ENCODE results near the gene KBTBD7.

KBTBD7 gene

DNA sequence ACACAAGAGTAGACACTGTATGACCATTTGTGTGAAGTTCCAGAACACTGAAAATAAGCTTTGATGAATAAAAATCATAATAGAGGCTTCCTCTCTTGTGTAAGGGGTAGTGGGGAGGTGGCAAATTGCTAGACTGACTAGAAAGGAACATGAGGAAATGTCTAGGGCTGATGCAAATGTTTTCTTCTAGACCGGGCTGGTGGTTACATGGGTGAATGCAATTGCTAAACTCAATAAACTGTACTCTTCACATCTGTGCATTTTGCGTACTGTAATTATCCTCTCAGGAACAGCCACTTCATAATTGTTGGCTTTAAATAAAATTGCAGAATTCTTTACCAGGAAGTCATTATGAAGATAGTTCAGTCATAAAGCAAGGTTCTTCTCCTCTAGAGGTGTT is 5.2 kb upstream of the KBTBD7 start:
- TF ChIP-seq, protein P1, sequence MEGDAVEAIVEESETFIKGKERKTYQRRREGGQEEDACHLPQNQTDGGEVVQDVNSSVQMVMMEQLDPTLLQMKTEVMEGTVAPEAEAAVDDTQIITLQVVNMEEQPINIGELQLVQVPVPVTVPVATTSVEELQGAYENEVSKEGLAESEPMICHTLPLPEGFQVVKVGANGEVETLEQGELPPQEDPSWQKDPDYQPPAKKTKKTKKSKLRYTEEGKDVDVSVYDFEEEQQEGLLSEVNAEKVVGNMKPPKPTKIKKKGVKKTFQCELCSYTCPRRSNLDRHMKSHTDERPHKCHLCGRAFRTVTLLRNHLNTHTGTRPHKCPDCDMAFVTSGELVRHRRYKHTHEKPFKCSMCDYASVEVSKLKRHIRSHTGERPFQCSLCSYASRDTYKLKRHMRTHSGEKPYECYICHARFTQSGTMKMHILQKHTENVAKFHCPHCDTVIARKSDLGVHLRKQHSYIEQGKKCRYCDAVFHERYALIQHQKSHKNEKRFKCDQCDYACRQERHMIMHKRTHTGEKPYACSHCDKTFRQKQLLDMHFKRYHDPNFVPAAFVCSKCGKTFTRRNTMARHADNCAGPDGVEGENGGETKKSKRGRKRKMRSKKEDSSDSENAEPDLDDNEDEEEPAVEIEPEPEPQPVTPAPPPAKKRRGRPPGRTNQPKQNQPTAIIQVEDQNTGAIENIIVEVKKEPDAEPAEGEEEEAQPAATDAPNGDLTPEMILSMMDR (IDR thresholded peaks at IDR 0.05; ENCODE audit: low read length, missing control alignments), result no peak
- no peak for DNase-seq (ENCODE audit: low read depth)
- no peak overlapping the region for H3K4me3 ChIP-seq (replicated peaks; ENCODE audit: low read depth, low read length)

DNA sequence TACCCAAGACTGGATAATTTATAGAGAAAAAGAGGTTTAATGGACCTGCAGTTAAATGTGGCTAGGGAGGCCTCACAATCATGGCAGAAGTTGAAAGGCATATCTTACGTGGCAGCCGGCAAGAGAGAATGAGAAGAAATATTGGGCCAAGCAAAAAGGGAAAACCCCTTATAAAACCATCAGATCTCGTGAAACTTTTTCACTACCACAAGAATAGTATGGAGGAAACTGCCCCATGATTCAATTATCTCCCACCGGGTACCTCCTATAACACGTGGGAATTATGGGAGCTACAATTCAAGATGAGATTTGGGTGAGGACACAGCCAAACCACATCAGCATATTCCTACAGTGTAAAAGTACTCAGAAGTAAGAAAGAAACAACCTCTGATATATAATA is 4.7 kb upstream of the KBTBD7 start:
- no peak for DNase-seq (ENCODE audit: low read depth)
- H3K4me3 ChIP-seq (replicated peaks; ENCODE audit: low read depth, low read length), result no peak overlapping the region
- TF ChIP-seq, protein P1 (IDR thresholded peaks at IDR 0.05; ENCODE audit: low read length, missing control alignments), result no peak

DNA sequence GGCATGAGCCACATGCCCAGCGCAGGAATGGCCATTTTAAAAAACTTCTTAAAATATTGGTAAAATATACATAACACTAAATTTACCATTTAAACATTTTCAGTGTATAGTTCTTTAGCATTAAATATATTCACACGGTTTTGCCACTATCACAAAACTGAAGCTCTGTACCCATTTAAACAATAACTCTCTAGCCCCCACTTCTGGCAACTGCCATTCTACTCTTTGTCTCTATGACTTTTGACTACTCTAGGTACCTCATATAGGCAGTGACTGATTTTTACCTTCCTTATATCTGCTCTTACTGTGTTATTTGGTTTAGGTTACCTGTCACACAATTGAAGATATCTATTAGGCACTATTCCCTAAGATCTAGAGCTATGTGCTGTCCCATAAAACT is 2.3 kb upstream of the KBTBD7 start:
- DNase-seq (ENCODE audit: low read depth), result peak; percentile 5
- TF ChIP-seq, protein P1 (IDR thresholded peaks at IDR 0.05; ENCODE audit: low read length, missing control alignments), result peak; percentile 32
- no peak overlapping the region for H3K4me3 ChIP-seq (replicated peaks; ENCODE audit: low read depth, low read length)

DNA sequence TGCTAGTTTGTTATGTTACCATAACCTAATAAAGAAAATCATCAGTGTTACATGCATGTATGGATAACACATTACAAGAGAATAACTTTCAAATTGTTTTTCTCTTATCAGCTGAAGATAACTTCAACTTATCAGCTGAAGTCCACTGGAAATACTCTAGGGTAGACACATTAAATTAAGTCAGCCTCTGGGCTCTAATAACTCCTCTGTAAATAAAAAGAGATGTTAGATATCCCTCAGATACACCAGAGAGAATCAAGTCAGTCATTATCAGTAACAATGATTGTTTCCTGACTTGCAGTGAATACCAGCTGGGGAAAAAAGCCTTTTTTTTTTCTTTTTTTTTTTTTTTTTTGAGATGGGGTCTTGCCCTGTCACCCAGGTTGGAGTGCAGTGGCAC is 1.6 kb upstream of the KBTBD7 start:
- TF ChIP-seq, protein P1 (IDR thresholded peaks at IDR 0.05; ENCODE audit: low read length, missing control alignments), result no peak
- no peak overlapping the region for H3K4me3 ChIP-seq (replicated peaks; ENCODE audit: low read depth, low read length)
- DNase-seq (ENCODE audit: low read depth), result no peak

DNA sequence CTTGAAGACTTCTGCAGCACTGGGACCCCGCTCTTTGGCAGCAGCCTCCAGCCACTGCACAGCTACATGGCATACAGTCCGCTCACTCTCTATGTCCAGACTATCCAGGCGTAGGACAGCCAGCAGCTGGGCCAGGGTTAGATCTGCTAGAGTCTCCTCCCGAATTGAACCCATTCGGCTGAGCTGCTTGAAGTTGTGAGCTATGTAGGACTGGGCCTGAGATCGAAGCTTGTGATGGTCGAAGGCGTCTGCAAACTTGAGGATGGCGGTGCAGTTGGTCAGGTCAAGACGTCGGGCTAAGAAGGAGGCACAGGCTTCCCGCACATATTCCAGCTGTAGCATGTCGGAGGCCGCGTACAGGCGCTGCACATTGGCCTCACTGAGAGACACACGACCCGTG is 900 bp downstream of the KBTBD7 start:
- TF ChIP-seq, protein P1 (IDR thresholded peaks at IDR 0.05; ENCODE audit: low read length, missing control alignments), result no peak
- no peak for DNase-seq (ENCODE audit: low read depth)
- H3K4me3 ChIP-seq (replicated peaks; ENCODE audit: low read depth, low read length), result no peak overlapping the region

DNA sequence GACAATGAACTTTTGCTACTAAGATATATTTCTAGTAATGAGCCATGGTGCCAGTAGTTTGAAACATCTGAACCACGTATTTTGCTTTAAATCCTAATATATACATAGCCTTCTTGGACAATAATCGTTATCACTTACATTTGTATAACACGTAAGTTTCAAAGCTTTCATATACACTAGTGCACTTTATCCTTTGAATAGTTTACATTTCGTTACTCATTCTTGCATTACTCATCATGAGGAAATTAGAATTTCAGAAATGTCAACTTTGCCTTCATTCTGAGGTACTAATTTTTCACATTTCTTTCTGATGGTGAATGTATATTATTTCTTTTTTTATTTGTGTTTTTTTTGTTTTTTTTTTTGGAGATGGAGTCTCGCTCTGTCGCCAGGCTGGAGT is 5.8 kb downstream of the KBTBD7 start:
- DNase-seq (ENCODE audit: low read depth), result peak; percentile 14
- TF ChIP-seq, protein P1 (IDR thresholded peaks at IDR 0.05; ENCODE audit: low read length, missing control alignments), result no peak

DNA sequence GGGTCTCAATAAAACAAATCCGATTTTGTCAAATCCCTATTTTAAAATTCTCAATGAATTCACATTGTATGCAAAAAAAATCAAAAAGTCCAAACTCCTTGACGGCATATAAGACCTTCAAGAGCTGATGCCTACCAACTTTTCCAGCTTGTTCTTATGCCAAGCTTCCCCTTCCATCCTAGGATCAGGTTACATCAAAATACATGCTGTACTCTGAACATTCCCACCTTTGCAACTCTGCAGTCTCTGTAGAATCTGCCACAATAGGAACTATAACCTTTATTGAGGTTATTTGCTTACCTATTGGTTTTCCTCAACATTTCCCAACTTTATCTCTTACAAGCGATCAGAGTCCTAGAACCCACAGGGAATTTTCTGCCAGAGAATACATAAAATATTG is 7.9 kb downstream of the KBTBD7 start:
- H3K4me3 ChIP-seq (replicated peaks; ENCODE audit: low read depth, low read length), result no peak overlapping the region
- DNase-seq (ENCODE audit: low read depth), result no peak
- TF ChIP-seq, protein P1 (IDR thresholded peaks at IDR 0.05; ENCODE audit: low read length, missing control alignments), result no peak

More for the DNA sequence above, 5.8 kb downstream of the KBTBD7 start:
- H3K4me3 ChIP-seq (replicated peaks; ENCODE audit: low read depth, low read length), result no peak overlapping the region

Data from fibroblast of pulmonary artery (primary cell).